ENCODE data around the gene MYLK4.

MYLK4 gene

GRCh38 chr6:2693231-2693630 lies 57.5 kb downstream of the MYLK4 start:
- no peak for DNase-seq

- no peak for DNase-seq
Measured at GRCh38 chr6:2688401-2689064, 62.2 kb downstream of the MYLK4 start.

- no peak for DNase-seq
Measured at GRCh38 chr6:2687456-2687855, 63.3 kb downstream of the MYLK4 start.

GRCh38 chr6:2686515-2686914 lies 64.2 kb downstream of the MYLK4 start:
- no peak for DNase-seq

GRCh38 chr6:2684766-2685754 lies 65.7 kb downstream of the MYLK4 start:
- DNase-seq, result no peak

GRCh38 chr6:2684103-2684749 lies 66.5 kb downstream of the MYLK4 start:
- no peak for DNase-seq

GRCh38 chr6:2680264-2680922 lies 70.3 kb downstream of the MYLK4 start:
- no peak for DNase-seq

GRCh38 chr6:2677080-2677593 lies 73.6 kb downstream of the MYLK4 start:
- DNase-seq, result no peak

- no peak for DNase-seq
Measured at GRCh38 chr6:2676048-2676447, 74.7 kb downstream of the MYLK4 start.

- no peak for DNase-seq
Measured at GRCh38 chr6:2674857-2675256, 75.9 kb downstream of the MYLK4 start.

GRCh38 chr6:2669067-2669700 lies 81.5 kb downstream of the MYLK4 start:
- no peak for DNase-seq

GRCh38 chr6:2667617-2668016 lies 83.1 kb downstream of the MYLK4 start:
- DNase-seq, result no peak

- no peak for DNase-seq
Measured at GRCh38 chr6:2666906-2667575, 83.7 kb downstream of the MYLK4 start.

- DNase-seq, result no peak
Measured at GRCh38 chr6:2665146-2666070, 85.3 kb downstream of the MYLK4 start.

- DNase-seq, result peak in 1 of 2 donors; percentile 15
Measured at GRCh38 chr6:2663123-2663522, 87.6 kb downstream of the MYLK4 start.

- DNase-seq, result no peak
Measured at GRCh38 chr6:2661651-2662050, 89.1 kb downstream of the MYLK4 start.

GRCh38 chr6:2659882-2660281 lies 90.8 kb downstream of the MYLK4 start:
- no peak for DNase-seq

- DNase-seq, result no peak
Measured at GRCh38 chr6:2659381-2659780, 91.3 kb downstream of the MYLK4 start.

- peak in 1 of 2 donors; percentile 23 for DNase-seq
Measured at GRCh38 chr6:2658788-2659187, 91.9 kb downstream of the MYLK4 start.

GRCh38 chr6:2656460-2657079 lies 94.2 kb downstream of the MYLK4 start:
- no peak for DNase-seq
